HepG2 (cell line): ENCODE measurements around the gene ABCA2. TPM values are rescaled to one million over a fixed set of nuclear protein-coding genes. Genes with fewer than 3 reads are reported as not detected.
A peak's percentile ranks its signal among the peaks of the same experiment; 100 is the strongest.

Source experiments
- ATAC-seq: fragments of 200-7000 bp; cut with Tn5 transposase; 3 replicates; pipeline ENCODE4 v1.9.1; 2020; ENCODE audit warnings: mild to moderate bottlenecking, moderate library complexity
- BruUV-seq: library from RNA; stranded (reverse); fragments of 400-500 nt; replicated peaks from 2 replicates; lab custom pipeline; 2021; lab: Mats Ljungman, UMichigan
- CTCF ChIA-PET: fragments of 300-600 bp; formaldehyde crosslinking; extraction: SDS; loops from one replicate; lab custom pipeline; 2021; ENCODE audit warnings: low total read pairs, inconsistent platforms, low intra/inter-chr PET ratio; lab: Yijun Ruan, JAX
- POLR2A ChIA-PET: fragments of 350-600 bp; sonication (Branson Sonifier 250); formaldehyde crosslinking; loops from one replicate; lab custom pipeline; 2020; ENCODE audit warnings: antibody characterized with exemption, inconsistent platforms; lab: Yijun Ruan, JAX
- DNase-seq: peaks from one replicate; pipeline ENCODE4 v3.0.0-alpha.2; 2015; ENCODE audit warnings: low spot score
- FAIRE-seq: peaks from 3 replicates; lab custom pipeline; 2011; peaks lifted over from hg19 to GRCh38; lab: Jason Lieb, UNC
- H2AFZ ChIP-seq: one replicate; pipeline ENCODE4 v1.6.1; 2011; ENCODE audit warnings: low read length, inconsistent platforms
- H3K27ac ChIP-seq: fragments of 300-600 bp; 3 replicates; pipeline ENCODE4 v1.8.0; 2011; ENCODE audit warnings: mixed run types, mild to moderate bottlenecking, mixed read lengths, low read length, inconsistent platforms; ENCODE audit not compliant: insufficient read depth; ENCODE audit errors: extremely low read length
- H3K27me3 ChIP-seq, 2 experiments: fragments of 200-600 bp in 1 of 2; 2 replicates in 1 of 2; 3 replicates in 1 of 2; pipeline versions ENCODE4 v1.6.0 to v1.8.0; 2011; ENCODE audit warnings: low read length in 2 of 2, mild to moderate bottlenecking in 2 of 2, moderate library complexity in 2 of 2, inconsistent platforms in 1 of 2; ENCODE audit not compliant: insufficient read depth in 2 of 2, control insufficient read depth in 1 of 2
- H3K36me3 ChIP-seq, 2 experiments: fragments of 200-600 bp in 1 of 2; replicated peaks in 1 of 2; 2 replicates in 1 of 2; 3 replicates in 1 of 2; pipeline versions ENCODE4 v1.5.1 to v1.8.0; 2011; ENCODE audit warnings: low read length in 2 of 2, inconsistent platforms in 1 of 2; ENCODE audit not compliant: insufficient read depth in 2 of 2, control insufficient read depth in 1 of 2
- H3K4me1 ChIP-seq: 2 replicates; pipeline ENCODE4 v1.5.1; 2012; ENCODE audit warnings: low read length, inconsistent platforms; ENCODE audit not compliant: insufficient read depth
- H3K4me2 ChIP-seq: 2 replicates; pipeline ENCODE4 v1.6.0; 2011; ENCODE audit warnings: low read depth, low read length, inconsistent platforms
- H3K4me3 ChIP-seq, 3 experiments: fragments of 200-600 bp in 1 of 3; sonication (generic), shearing (Covaris generic) in 1 of 3; replicated peaks in 1 of 3; 2 replicates each; pipeline ENCODE4 v1.5.1; 2011 to 2016; ENCODE audit warnings: low read length in 3 of 3, inconsistent platforms in 2 of 3, low read depth in 2 of 3, mild to moderate bottlenecking in 2 of 3, control low read depth in 1 of 3, mixed read lengths in 1 of 3; ENCODE audit not compliant: insufficient read depth in 1 of 3
- H3K79me2 ChIP-seq: one replicate; pipeline ENCODE4 v1.6.1; 2011; ENCODE audit warnings: low read length, inconsistent platforms; ENCODE audit not compliant: insufficient read depth
- H3K9ac ChIP-seq: 2 replicates; pipeline ENCODE4 v1.6.0; 2011; ENCODE audit warnings: mild to moderate bottlenecking, low read depth, low read length, inconsistent platforms; ENCODE audit not compliant: insufficient read depth
- H3K9me3 ChIP-seq: 2 replicates; pipeline ENCODE4 v1.5.1; 2012; ENCODE audit warnings: mild to moderate bottlenecking, low read length
- H4K20me1 ChIP-seq: 2 replicates; pipeline ENCODE4 v1.6.0; 2011; ENCODE audit warnings: inconsistent platforms, mild to moderate bottlenecking, low read length, moderate library complexity; ENCODE audit not compliant: insufficient read depth
- MTA3 ChIP-seq: sonication (generic); formaldehyde crosslinking; IDR thresholded peaks from 2 replicates; pipeline ENCODE4 v1.4.0; 2020; ENCODE audit warnings: missing genetic modification reagents
- MYNN ChIP-seq: sonication (generic); formaldehyde crosslinking; IDR thresholded peaks from 2 replicates; pipeline ENCODE4 v1.4.0; 2020; ENCODE audit warnings: mild to moderate bottlenecking, low read depth, missing genetic modification reagents
- MZF1 ChIP-seq: sonication (generic); formaldehyde crosslinking; IDR thresholded peaks from 2 replicates; pipeline ENCODE4 v1.8.1; 2023; ENCODE audit warnings: mild to moderate bottlenecking, missing genetic modification reagents, borderline replicate concordance
- PAF1 ChIP-seq: IDR thresholded peaks from 2 replicates; pipeline ENCODE4 v1.6.1; 2016; ENCODE audit warnings: missing genetic modification reagents, missing compliant biosample characterization
- PHF8 ChIP-seq: sonication (generic); formaldehyde crosslinking; IDR thresholded peaks from 2 replicates; pipeline ENCODE4 v1.5.0; 2020; ENCODE audit warnings: missing genetic modification reagents
- PRPF4 ChIP-seq: fragments of 200-400 bp; formaldehyde crosslinking; IDR thresholded peaks from 2 replicates; pipeline ENCODE4 v1.6.1; 2016; ENCODE audit warnings: low read length, low read depth; ENCODE audit not compliant: poor library complexity, severe bottlenecking
- ZNF205 ChIP-seq: IDR thresholded peaks from 2 replicates; pipeline ENCODE4 v1.6.1; 2018; ENCODE audit warnings: missing biosample characterization, missing genetic modification reagents
- ZNF766 ChIP-seq: sonication (generic); formaldehyde crosslinking; IDR thresholded peaks from 2 replicates; pipeline ENCODE4 v1.5.0; 2020; ENCODE audit warnings: missing genetic modification reagents, borderline replicate concordance
- WGBS: methylation state at CpG from one replicate; pipeline ENCODE4 v1.1.6; 2017; ENCODE audit warnings: low lambda C conversion rate; 5-methylcytosine and 5-hydroxymethylcytosine counted together
- in situ Hi-C: cut with HindIII; loops from 2 replicates; pipeline ENCODE4 v1.10.0; 2017; ENCODE audit warnings: low pct_unique_long_range_greater_than_20kb; ENCODE audit not compliant: extremely low pct_ligation_motif_present
- intact Hi-C: fragments of 100-400 bp; cut with micrococcal nuclease; formaldehyde crosslinking; loops from one replicate; pipeline ENCODE4 v1.10.0; 2022; ENCODE audit not compliant: unreplicated experiment
- polyA plus RNA-seq, 8 experiments: library from polyadenylated mRNA; depleted of rRNA in 3 of 8; stranded (reverse) in 7 of 8; unstranded in 1 of 8; fragments of >200 nt; fragmentation: Illumina TruSeq in 4 of 8; extraction: Trizol in 4 of 8; gene quantifications; 2 replicates each; pipeline versions ENCODE4 v1.2.1 to v1.2.3, GENCODE V29; 2011 to 2016; ENCODE audit warnings: low read depth in 4 of 8, missing spikeins in 1 of 8, mixed read lengths in 1 of 8; ENCODE audit not compliant: insufficient read depth in 1 of 8
- total RNA-seq, 5 experiments: library from RNA; depleted of rRNA; stranded (reverse); fragments of >200 nt; fragmentation: Illumina TruSeq; extraction: Trizol; gene quantifications; 2 replicates each; pipeline ENCODE4 v1.2.3, GENCODE V29; 2016; ENCODE audit warnings: low read depth in 1 of 5
- TF ChIP-seq, protein P1 (sequence below): sonication (generic); formaldehyde crosslinking; IDR thresholded peaks from 2 replicates; pipeline ENCODE4 v1.4.0; 2020; ENCODE audit warnings: missing genetic modification reagents
- TF ChIP-seq, protein P2 (sequence below): sonication (generic); formaldehyde crosslinking; IDR thresholded peaks from 2 replicates; pipeline ENCODE4 v1.4.0; 2020; ENCODE audit warnings: missing genetic modification reagents, borderline replicate concordance

ABCA2 gene
- total and polyA plus RNA-seq, 2 of the 13 experiments (the other 11 are each of a cell fraction or from before 2014, with no cell fraction given): 2.9 to 19.2 TPM

DNA sequence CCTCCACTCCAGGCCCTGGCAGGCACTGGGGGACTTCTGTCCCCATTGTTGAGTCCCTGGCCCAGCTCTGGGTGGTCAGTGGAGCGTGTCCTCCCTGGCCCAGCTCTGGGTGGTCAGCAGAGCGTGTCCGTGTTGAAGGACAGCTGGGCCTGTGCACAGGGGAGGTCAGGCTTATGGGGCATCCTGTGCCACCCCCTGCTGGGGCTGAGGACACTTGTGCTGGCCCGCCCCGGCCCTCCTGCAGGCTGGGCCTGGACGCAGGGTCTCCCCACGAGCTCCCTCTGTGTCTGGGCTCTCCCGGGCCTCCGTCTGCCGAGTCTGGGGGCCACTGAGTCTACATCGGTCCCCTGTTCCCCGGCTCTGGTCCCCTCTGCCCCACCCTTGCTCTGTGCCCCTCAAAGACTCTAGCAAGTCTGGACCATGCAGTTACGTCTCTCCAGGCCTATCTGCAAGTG is 20.2 kb downstream of the ABCA2 start (continued):
- no peak for TF ChIP-seq MYNN (CRISPR knock-in tag)
- TF ChIP-seq MZF1 (CRISPR knock-in tag): no peak

DNA sequence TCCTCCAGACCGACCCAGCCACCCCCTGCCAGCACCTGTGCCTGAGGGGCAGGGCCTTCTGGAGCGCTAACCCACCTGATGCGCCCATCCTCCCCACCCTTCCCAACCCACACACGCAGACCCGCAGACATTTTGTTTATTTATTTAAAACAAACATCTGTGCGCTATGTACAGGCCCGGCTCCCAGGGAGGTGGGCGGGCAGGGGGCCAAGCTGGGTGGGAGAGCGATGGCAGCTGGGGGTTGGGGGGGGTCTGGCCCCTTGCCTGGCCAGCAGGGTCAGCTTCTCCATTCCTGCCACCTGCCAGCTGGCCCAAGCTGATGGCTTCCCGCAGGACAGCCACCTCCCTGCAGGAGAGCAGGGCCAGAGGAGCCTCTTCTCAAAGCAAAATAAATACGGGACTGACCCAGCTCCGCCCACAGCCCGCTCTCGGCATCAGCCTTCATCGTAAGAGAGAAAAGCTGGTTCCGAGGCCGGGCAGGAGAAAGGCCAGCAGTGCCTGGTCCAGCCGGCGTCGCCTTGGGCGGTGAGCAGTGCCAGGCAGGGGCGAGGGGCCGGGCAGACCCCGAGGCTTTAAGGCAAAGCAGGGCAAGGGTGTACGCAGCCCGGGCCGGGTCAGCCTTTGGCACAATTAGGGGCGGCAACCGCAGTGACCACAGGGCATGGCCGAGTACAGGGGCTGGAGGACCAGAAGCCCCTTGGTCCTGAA is 20.8 kb downstream of the ABCA2 start:
- peaks cover 4% of the 10 kb centered on the region; the same call in 1 of the 2 replicates for H3K9me3 ChIP-seq
- H3K4me3 ChIP-seq: no peak overlapping the region
- no peaks in the 10 kb centered on the region for H3K27me3 ChIP-seq
- H3K4me2 ChIP-seq: no peak overlapping the region
- no peak overlapping the region for H3K27ac ChIP-seq
- H3K4me1 ChIP-seq: peaks cover 5% of the 10 kb centered on the region
- no peaks in the 10 kb centered on the region for H3K79me2 ChIP-seq
- intact Hi-C loops (no loop called here), in situ Hi-C loops (no loop called here)
- ChIA-PET POLR2A (no interaction called here), CTCF (no interaction called here)
- BruUV-seq: no TSS peak
- WGBS: 58% methylated on average over 21 of the region's 30 CpGs
- ATAC-seq (no peak; the same call in none of the 3 replicates), DNase-seq (no peak), FAIRE-seq (no peak)
- no peaks in the 10 kb centered on the region for H4K20me1 ChIP-seq
- H3K9ac ChIP-seq: no peak overlapping the region
- no peak overlapping the region for H2AFZ ChIP-seq
- H3K36me3 ChIP-seq: no peaks in the 10 kb centered on the region
- TF ChIP-seq, protein P1, sequence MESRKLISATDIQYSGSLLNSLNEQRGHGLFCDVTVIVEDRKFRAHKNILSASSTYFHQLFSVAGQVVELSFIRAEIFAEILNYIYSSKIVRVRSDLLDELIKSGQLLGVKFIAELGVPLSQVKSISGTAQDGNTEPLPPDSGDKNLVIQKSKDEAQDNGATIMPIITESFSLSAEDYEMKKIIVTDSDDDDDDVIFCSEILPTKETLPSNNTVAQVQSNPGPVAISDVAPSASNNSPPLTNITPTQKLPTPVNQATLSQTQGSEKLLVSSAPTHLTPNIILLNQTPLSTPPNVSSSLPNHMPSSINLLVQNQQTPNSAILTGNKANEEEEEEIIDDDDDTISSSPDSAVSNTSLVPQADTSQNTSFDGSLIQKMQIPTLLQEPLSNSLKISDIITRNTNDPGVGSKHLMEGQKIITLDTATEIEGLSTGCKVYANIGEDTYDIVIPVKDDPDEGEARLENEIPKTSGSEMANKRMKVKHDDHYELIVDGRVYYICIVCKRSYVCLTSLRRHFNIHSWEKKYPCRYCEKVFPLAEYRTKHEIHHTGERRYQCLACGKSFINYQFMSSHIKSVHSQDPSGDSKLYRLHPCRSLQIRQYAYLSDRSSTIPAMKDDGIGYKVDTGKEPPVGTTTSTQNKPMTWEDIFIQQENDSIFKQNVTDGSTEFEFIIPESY (CRISPR knock-in tag): peak; percentile 68
- no peak for TF ChIP-seq PHF8 (CRISPR knock-in tag)
- no peak for TF ChIP-seq PRPF4
- no peak for TF ChIP-seq MTA3 (CRISPR knock-in tag)
- no peak for TF ChIP-seq ZNF766 (CRISPR knock-in tag)
- TF ChIP-seq, protein P2, sequence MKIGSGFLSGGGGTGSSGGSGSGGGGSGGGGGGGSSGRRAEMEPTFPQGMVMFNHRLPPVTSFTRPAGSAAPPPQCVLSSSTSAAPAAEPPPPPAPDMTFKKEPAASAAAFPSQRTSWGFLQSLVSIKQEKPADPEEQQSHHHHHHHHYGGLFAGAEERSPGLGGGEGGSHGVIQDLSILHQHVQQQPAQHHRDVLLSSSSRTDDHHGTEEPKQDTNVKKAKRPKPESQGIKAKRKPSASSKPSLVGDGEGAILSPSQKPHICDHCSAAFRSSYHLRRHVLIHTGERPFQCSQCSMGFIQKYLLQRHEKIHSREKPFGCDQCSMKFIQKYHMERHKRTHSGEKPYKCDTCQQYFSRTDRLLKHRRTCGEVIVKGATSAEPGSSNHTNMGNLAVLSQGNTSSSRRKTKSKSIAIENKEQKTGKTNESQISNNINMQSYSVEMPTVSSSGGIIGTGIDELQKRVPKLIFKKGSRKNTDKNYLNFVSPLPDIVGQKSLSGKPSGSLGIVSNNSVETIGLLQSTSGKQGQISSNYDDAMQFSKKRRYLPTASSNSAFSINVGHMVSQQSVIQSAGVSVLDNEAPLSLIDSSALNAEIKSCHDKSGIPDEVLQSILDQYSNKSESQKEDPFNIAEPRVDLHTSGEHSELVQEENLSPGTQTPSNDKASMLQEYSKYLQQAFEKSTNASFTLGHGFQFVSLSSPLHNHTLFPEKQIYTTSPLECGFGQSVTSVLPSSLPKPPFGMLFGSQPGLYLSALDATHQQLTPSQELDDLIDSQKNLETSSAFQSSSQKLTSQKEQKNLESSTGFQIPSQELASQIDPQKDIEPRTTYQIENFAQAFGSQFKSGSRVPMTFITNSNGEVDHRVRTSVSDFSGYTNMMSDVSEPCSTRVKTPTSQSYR: no peak
- TF ChIP-seq PAF1 (CRISPR knock-in tag): no peak
- TF ChIP-seq ZNF205: no peak
